Stimulated activated CD8-positive, alpha-beta memory T cell treated with anti-CD3 and anti-CD28 coated beads, Interleukin-7, amount 100 ng/mL, for 4 hours (primary cell): ENCODE data around the gene NOD2.

Experiments used
- DNase-seq, 2 donors: peaks; one replicate each; pipeline ENCODE4 v3.0.0-alpha.2; 2020; ENCODE audit warnings: low read depth in 2 of 2

Gene NOD2

DNA sequence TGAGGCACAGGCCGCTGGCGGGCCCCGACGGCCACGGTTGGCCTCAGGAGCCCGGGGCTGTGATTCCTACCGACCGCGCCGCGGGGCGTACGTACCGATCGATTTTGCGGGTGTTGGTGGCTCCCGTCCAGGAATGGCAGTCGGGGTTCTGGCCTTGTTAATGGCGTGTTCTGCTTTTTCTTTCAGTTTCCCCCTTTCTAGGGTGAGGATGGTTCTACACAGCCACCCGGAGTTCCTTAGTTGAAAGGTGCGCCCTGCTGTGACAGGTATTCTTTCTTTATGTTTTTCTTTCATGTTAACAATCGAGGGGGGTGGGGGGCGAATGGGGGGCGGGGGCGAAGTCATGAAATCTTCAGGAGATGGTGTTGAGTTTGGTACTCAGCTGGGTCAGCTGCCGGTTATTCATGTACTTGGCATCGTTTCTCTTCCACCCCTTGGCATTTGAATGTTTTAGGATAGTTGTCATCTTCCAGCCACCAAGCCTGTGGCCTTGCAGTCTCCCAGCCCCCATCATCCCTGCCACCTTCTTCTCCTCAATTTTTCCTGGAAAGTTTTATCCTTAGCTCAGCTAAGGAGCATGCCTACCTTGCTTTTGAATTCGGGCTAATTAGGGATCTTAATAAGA lies 49.3 kb downstream of the NOD2 start:
- peak; percentile 21 to 26 for DNase-seq

DNA sequence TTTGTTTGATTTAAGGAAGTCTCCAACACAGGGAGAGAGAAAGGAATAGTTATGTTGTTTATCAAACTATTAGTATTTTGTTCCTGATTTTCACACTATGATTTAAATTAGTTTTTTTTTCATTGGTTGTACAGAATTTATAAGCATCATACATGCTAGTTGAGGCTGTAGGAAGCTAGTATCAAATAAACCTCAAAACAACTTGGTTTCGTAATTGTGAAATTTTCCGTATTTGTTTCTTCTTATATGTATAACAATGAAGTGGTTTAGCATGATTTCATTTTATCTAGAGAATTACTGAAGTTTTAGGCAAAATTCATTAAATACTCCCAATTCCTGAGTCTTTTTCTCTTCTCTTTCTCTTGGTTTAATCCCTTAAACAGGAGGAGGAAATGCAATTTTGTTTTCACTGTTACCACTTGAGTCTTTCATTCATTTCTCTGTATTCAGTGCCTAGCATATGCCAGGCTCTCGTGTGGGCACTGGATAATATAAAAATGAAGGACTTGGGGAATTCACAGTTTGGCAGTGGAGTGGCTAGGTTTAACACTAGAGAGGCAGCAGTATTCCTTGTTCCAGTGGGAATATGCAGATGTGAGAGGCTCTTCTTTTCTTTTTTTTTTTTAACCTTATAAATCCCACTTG lies 50.3 kb downstream of the NOD2 start:
- DNase-seq = no peak

DNA sequence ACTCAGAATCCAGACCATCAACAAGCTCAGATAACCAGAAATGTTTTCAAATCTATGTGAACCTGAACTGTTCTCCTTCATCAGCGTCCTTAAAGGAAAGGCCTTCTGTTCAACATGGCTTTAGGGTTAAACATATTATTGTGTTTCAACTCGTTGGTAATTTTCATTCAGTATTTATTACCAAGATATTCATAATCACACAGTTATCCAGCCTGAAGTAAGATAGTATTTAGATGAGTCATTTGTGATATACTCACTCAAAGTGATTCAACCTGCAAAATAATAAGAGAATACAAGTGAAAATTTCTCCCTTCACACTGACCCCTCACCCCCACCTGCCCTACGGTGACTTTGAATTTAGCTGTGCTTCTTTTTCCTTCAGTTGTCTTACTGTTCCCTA lies 51.5 kb downstream of the NOD2 start:
- no peak for DNase-seq

DNA sequence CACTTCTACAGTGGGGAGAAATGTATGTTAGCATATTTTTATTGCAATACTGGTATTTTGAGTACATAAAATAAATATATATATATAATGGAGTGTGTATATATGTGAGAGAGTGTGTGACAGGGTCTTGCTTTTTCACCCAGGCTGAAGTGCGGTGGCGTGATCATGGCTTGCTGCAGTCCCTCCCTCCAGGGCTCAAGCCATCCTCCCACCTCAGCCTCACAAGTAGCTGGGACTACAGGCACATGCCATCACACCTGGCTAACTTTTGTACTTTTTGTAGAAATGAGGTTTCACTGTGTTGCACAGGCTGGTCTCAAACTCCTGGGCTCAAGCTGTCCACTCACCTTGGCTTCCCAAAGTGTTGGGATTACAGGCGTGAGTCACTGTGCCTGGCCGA lies 52.5 kb downstream of the NOD2 start:
- DNase-seq = no peak

DNA sequence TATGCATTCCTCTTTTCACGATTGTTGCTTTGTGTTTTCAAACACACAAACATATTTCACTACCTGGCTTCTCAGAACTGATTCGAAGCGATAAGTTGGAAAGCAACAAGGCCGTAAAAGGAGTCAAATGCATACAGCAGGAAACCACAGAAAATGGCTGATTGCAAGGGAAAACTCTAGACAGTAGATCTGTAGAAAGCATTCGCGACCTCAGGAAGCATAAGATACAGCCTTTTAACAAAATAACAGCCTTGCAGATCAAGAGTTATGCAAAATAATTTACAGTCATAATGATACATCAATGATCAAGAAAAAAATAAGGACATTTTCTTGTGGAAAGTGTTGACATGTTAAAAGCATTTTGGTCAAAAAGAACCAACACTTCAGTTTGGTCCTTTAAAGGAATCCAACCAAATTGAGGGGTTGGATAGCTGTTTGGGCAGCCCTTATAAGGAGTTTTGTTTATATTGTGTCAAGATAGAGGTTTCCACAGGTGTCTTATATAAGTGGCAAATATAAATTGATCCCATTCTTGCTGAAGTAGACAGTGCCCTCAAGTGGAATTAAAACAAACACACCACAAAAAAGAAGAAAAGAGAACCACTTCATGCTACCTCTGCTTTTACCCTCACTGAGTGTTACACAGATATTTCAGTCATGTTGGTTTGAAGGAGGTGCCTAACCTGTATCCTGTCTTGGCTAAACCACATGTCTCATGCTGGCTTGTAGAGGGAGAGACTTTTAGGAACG lies 54.0 kb downstream of the NOD2 start:
- no peak for DNase-seq

DNA sequence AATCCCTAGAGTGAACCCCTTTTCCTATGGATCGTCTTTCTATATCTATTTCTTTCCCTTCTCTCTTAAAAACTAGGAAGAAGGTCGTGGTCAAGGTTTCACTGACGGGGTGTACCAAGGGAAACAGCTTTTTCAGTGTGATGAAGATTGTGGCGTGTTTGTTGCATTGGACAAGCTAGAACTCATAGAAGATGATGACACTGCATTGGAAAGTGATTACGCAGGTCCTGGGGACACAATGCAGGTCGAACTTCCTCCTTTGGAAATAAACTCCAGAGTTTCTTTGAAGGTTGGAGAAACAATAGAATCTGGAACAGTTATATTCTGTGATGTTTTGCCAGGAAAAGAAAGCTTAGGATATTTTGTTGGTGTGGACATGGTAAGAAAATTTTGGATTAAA lies 58.1 kb downstream of the NOD2 start:
- no peak for DNase-seq

DNA sequence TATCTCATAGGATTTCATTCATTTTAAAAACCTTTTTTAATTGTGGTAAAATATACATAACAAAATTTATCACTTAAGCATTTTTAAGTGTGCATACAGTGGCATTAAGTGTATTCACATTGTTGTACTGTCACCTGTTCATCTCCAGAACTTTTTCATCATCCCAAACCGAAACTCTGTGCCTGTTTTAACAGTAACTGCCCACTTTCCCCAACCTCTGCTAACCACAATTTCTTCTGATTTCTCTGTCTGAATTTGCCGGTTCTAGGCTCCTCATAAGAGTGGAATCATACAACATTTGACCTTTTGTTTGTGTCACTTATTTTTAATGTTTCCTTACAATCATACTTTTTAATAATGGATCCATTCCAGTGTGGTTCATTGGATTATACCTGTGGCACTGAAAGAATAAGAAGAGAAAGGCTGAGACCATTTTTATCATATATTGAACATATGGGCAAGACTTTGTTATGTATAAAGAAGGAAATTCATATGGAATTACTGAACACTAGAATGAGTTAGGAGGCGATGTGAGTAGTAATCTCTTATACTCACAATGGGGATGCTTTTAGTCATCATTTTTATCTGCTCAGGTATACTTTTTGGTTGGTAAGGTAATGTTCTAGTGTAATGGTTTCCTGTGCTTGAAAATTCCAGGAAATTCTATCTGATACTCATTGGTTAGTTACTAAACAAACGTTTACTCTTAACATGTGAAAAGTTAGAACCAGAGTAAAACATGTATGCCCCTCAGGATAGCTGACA lies 59.2 kb downstream of the NOD2 start:
- no peak for DNase-seq

DNA sequence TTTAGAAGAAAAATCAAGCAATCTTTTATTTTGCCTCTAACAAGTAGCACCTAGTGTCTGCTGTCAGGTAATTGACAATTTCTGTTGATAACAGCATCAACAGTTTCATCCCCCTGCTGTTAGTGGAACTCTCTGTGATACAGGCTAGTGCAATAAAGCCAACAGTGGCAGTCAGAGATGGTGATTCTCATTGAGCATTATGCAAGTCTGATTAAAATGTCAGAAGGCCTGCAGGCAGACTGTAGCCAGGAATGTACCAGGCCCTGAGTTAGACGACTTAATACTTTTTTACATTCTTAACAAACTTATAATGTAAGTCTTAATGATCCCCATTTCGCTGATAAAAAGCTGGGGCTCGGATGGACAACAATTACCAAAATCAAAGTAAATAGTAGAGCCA lies 63.1 kb downstream of the NOD2 start:
- no peak for DNase-seq

DNA sequence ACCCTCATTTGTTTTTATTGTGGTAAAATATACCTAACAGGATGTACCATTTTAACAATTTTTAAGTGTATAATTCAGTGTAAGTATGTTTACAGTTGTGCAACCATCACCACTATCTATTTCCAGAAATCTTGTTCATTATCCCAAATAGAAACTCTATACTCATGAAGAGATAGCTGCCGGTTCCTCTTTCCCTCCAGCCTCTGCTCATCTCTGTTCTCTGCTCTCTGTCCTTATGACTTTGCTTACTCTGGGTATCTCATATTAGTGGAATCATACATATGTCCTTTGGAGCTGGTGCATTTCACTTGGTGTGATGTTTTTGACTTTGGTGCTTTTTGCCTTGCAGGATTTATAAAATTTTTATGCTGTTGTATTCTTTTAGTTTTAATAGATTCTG lies 67.9 kb downstream of the NOD2 start:
- no peak for DNase-seq

DNA sequence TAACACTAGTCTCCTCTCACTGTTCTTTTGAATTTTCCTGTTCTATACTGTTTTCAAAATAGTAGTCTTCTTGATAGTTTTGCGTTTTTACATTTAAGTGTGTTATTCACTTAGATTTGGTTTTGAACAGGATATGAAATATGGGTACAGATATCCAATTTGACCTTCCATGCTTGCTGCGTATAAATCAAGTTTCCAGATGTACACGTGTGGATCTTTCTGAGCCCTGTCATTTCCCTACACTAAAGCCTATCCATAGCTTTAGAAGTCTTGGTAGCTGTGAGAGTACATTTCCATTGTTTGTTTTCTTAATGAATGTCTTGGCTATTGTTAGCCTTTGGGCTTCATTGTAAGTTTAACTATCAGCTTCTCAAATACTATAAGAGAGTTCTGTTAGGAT lies 68.8 kb downstream of the NOD2 start:
- no peak for DNase-seq

DNA sequence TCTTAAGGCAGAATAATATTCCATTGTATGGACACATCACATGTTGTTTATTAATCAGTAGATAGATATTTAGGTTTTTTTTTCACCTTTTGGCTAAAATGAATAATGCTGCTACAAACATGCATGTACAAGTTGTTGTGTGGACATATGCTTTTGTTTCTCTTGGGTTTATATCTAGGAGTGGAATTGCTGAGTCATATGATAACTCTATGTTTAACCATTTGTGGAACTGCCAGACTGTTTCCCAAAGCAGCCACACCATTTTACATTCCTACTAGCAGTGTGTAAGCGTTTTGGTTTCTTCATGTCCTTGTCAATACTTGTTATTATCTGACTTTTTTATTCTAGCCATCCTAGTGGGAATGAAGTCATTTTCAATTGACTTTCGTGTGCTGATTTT lies 69.8 kb downstream of the NOD2 start:
- no peak for DNase-seq

DNA sequence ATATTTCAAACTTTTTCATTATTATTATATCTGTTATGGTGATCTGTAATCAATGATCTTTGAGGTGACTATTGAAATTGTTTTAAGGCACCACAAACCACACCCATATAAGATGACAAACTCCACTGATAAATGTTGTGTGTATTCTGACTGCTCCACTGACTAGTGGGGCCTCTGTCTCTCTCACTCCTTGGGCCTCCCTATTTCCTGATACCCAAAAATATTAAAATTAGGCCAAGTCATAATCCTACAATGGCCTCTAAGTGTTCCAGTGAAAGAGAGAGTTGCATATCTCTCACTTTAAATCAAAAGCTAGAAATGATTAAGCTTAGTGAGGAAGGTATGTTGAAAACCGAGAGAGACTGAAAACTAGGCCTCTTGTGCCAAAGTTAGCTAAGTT lies 71.9 kb downstream of the NOD2 start:
- no peak for DNase-seq

DNA sequence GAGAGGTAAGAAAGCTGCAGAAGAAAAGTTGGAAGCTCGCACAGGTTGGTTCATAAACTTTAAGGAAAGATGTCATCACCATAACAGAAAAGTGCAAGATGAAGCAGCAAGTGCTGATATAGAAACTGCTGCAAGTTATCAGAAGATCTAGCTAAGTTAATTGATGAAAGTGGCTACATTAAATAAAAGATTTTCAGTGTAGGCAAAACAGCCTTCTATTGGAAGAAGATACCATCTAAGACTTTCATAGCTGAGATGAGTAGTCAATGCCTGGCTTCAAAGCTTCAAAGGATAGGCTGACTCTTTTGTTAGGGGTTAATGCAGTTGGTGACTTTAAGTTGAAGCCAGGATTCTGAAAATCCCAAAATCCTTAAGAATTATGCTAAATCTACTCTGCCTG lies 72.5 kb downstream of the NOD2 start:
- no peak for DNase-seq

DNA sequence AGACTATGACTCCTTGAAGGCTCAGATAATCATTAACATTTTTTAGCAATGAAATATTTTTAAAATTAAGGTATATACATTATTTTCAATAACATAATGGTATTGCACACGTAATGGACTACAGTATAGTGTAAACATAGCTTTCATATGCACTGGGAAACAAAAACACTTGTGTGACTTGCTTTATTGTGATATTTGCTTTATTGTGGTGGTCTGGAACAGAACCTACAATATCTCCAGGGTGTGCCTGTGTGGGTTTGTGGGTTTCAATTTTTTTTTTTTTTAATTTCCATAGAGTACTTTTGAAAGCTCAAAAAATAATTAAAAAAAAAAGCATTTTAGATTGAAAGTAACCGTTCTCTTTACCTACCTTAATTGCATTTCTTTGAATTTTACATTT lies 73.8 kb downstream of the NOD2 start:
- no peak for DNase-seq

DNA sequence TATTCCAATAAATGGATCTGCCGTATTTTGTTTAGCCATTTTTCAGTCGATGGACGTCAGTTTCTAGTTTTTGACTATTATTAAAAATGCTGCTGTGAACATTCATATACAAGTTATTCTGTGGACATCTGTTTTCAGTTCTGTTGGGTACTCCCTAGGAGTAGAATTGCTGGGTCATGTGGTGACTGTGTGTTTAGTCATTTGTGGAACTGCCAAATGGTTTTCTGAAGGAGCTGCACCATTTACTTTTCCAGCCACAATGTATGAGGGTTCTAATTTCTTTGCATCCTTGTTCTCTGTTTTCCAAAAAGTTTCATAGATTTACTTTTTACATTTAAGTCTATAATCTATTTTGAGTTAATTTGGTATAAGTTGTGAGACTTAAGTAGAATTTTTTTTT lies 78.0 kb downstream of the NOD2 start:
- DNase-seq = no peak

DNA sequence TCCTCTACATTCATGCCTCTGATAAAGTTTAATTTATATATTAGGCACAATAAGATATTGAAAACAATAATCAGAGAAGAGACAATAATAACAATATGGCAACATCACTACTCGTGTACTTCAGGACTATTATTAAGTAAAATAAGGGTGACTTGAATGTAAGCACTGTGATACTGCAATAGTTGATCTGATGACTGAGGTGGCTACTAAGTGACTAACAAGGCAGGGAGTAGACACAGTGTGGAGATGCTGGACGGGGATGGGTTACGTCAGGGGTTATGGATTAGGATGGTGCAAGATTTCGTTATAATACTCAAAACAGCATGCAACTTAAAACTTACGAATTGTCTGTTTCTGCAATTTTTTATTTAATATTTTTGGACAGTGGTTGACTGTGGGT lies 81.0 kb downstream of the NOD2 start:
- no peak for DNase-seq

DNA sequence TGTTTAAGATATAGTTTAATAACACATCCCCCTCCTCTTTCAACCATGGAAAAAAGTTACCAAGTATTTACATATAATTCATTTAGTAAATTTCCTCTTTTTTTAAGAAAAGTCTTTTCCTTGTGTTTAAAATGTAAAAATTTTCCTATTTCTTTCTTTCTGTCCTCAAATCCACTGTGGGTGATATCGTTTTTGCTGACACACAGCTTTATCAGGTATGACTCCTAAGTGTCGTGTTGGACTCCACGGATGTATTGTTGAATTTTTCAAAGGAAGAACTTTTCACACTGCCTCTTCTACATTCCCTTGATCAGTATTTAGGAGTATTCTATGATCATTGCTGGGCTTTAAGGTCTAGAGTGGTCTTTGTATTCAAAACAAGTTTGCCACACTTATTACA lies 81.6 kb downstream of the NOD2 start:
- DNase-seq = no peak

DNA sequence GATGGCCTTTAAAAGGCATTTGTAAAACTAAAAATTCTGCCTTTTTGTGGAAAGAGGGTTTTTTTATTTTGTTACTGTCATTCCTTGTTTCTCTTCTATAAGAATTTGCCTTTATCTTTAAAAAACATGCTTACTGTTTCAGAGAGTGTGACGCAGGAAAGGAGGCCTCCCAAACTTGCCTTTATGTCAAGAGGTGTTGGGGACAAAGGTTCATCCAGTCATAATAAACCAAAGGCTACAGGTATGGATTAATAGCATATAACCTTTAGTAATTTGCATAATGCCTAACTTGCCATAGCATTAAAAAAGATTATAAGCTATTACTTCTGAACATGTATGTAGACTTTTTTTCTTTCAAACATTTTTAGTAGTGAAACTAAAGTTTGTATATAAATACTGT lies 82.6 kb downstream of the NOD2 start:
- DNase-seq = no peak

DNA sequence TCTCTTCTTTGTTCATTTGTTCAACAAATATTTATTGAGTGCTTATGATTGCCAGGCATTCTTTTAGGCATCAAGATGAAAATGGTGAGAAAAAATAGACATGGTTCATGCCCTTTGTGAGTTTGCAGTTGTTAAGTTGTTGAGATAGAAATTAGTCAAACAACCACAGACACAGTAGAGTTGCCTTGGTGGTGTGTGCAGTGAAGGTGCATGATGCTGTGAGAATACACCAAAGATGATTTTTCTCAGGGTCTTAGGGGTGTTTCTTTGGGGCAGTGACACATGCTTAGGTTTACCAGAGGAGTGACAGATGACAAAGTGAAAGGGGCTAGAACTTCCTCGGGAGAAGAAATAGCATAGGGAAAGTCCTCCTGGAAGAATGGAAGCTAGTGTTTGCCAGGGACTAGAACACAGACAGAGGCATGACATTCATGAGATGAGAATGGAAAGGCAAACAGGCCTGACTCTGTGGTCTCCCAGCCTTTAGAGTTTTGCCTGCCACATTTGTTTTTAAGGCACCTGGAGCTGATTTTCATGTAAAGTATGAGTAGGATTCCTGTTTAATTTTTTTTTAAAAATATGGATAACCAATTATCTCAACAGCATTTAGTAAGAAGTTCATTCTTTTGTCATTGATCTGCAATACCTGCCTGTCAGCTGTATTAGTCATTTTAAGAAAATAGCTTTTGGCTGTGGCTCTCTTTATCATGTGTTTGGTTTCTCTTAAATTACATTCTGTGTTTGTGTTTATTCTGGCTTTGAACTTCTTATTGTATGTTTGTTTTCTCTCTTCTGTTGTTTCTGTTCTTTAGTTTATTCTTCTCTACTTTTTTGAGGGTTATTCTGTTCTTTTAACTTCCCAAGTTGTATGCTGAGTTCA lies 85.1 kb downstream of the NOD2 start:
- no peak for DNase-seq

DNA sequence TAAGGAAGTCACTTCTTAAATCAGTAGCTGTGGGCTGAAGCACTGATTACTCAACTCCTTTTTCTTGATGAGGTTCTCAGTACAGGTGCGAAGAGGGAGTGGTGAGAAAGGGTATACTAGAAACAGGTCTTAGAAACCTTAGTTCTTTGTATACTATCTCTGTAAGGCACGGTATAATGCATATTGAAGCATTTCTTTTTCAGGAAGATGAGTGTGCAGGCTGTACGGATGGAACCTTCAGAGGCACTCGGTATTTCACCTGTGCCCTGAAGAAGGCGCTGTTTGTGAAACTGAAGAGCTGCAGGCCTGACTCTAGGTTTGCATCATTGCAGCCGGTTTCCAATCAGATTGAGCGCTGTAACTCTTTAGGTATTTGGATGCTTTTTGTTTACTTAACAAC lies 87.6 kb downstream of the NOD2 start:
- DNase-seq = no peak

DNA sequence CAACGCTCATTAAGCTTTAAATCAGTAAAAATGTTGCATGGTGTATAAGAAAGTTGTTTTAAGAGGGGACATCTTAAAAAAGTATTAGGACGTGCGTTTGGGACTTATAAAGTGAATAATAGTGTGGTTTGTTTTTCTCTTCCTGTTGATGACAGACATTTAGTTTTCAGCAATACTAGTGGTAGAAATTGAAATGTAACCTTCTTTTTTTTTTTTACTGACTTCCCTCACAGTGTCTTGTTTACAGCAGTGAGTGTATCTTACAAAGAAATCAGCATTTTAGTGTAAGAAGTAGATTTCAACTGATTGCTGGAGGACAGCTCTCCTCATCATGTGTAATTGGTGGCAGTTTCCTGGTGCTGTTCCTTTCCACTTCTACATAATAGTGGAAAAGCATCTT lies 88.1 kb downstream of the NOD2 start:
- no peak for DNase-seq
